GM21786 (cell line): ENCODE data around the gene PXDN.
"Not testable (repeated sequence)": the region's sequence is repeated elsewhere in the genome, so short reads cannot be mapped to it uniquely, and the experiment has no call there.

Source experiments
- ATAC-seq: cut with Tn5 transposase; IDR thresholded peaks from one replicate; pipeline ENCODE4 v1.9.1; 2021; ENCODE audit not compliant: unreplicated experiment

The PXDN gene

DNA sequence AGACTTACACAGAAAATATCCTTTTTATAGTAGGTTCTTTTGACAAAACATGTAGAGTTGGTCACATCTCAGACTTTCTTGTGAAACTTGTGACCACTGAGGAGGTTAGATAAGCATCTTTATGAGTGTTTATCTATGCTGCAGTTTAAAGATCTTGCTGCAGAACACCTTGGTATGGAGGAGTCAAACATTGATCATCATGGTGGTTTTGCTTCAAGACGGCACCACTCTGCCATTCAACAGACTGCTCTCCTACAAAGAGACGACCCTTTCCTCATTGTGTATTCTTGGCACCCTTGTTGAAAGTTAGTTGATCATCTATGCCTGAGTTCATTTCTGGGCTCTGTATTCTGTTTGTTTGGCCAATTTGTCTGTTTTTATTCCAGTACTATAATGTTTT, 20.0 kb downstream of the PXDN start:
- ATAC-seq = not testable (repeated sequence)

GRCh38 chr2:1723397-1724042, 20.8 kb downstream of the PXDN start:
- ATAC-seq = no peak

- no peak for ATAC-seq
Measured at GRCh38 chr2:1722692-1723091, 21.6 kb downstream of the PXDN start.

- ATAC-seq = no peak
Measured at GRCh38 chr2:1721706-1722646, 22.3 kb downstream of the PXDN start.

- no peak for ATAC-seq
Measured at GRCh38 chr2:1718339-1719220, 25.7 kb downstream of the PXDN start.

DNA sequence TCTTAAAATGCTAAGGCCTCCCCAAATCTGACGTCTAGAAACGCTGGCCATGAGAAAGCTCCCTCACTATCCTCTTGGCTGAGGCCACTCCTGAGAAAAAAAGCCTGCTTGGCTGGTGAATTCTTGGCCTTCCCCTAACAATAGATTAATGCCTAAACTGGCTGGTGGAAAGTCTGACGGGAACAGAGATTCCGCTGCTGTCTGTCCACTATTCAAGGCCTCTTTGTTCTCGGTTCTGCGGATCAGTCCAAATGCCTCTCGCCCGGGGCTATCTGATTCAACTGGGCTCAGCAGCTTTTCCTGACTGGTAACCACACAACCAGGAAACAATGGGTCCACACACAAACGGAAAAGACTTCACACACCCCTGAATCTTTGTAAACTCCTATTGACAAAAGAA, 27.2 kb downstream of the PXDN start:
- ATAC-seq = no peak

DNA sequence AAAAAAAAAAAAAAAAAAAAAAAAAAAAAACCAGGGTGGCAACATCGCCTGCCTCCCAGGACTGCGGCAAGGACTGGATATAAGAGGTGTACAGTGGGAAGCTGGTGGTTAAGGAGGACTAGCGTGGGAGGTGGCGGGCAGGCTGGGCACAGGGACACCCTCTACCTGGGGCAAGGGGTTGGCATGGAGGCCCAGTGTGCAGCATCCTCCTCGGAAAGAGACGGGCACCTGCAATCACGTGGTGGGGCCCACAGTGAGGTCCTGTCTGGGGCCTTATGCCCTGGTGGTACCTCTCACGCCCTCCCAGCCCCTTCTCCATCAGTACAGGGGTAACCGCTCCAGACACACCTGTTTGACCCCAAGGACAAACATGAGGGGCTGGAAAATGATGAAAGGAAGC, 27.9 kb downstream of the PXDN start:
- ATAC-seq = no peak

- not testable (repeated sequence) for ATAC-seq
Measured at GRCh38 chr2:1716014-1716305, 28.4 kb downstream of the PXDN start.

DNA sequence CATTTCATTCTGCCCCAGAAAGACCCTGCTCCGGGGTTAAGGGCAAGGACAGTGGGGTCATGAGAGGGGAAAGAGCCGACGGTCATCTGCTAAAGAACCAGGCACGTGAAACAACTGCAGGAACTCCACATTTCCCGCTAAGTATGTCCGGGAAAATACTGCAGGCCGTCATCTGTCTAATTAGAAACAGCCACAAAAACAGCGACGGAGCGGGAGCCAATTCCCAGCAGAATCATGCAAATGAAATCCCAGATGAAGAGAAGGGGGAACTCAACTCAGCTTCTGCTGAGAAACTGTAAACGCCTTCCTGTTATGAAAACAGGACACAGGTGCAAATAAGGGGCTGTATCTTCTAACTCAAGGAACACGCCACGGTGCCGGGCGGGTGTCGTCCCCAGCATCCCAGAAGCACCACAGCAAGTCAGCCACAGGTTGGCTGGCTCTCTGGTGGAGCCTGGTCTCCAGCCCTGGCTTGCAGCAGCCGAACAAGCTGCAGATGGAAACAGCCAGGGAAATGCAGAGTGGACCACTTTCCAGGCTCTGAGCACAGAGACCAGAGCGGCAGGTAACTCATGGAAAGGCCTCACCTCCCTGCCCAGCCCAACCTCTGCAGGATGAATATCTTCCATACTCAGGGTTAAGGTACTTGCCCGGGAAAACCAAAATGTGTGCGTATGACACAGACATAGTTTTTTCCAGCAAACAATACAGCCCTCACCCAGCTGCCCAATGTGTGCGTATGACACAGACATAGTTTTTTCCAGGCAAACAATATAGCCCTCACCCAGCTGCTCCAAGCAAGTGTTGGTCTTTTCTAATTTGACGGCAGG, 28.9 kb downstream of the PXDN start:
- no peak for ATAC-seq

DNA sequence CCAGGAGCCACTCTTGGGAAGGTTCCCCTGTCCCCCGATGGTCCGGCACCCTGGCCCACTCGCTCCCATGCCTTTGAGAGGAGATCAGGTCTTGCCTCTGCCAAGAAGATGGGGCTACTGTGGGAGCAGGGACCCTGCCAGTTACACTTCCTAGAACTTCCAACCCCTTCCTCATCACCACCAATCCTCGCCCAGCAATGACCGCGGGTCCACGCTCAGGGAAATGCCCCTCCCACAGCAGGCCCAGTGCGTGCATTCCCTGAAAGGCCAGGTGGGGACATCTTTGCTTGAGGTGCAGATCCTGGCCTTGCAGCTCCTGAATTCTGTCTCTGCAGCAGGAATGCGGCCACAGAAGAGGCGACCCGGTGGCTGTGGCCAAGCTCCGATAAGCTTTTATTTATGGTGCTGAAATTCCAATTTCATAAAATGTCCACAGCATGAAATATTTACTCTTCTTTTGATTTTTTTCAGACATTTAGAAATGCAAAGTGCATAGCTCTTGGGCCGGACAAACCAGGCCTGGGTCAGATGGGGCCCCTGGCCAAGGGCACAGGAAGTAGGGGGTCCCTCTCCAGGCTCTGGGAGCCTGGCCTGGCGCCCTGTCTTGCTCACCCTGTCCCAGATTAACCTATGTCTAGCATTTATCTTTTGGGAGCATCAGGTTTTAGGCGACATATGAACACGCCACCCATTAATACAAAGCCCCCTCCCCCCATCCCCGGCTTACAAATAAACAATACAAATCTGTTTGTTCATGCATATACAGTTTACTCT, 29.8 kb downstream of the PXDN start:
- ATAC-seq = no peak

DNA sequence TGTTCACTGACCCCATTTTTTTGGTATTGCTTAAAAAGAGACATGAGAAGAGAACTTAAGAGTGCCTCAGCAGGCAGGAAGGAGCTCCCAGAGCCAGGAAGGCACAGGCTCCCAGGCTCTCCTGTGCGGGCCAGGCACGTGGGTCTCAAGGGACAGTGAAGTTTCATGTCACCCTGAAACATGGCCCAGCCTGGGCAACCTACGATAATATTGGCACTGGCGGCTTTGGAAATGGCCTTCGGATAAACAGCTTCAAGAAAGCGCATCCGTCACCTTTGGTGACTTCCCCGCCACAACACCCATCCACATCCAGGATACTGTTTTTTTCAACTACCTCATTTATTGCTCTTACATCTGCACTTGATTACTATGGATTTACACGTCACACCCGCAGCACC, 30.5 kb downstream of the PXDN start:
- no peak for ATAC-seq

GRCh38 chr2:1713142-1713838, 31.0 kb downstream of the PXDN start:
- no peak for ATAC-seq

DNA sequence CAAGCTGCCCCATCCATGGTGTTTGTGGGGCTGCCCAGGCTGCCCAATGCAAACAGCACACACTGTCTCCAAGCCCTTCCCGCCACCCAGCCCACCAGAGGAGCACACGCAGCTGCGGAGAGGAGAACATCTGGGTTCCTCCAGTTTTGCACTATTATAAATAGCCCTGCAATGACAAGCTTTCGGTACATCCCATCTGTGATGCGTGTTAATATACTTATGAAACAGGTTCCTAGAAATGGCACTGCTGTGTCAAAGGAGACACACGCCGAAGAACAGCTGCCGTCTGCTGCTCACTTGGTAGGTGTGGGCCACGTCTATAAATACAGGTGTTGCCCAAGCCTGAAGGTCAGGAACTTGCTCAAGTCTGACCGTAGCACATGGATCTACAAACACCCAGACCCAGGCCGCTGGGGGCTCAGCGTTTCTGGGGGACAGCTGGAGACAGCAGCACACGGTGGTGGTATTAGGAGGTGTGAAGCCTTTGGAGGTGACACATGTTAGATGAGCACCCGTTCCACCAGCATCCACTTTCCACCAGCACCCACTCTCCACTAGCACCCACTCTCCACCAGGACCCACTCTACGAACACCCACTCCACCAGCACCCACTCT, 34.3 kb downstream of the PXDN start:
- ATAC-seq = no peak

DNA sequence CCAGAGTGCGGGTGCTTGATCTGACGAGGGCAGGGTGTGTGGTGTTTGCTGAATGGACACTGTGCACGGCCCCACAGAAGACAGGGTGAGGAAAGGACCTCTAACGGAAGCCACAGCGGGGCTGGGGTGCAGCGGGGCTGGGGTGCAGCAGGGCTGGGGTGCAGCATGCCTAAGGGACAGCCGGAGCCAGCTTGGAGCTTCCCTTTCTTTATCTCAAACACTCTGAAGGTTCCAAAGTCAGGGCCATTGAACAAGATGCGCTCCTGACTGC, 35.0 kb downstream of the PXDN start:
- ATAC-seq = no peak

- no peak for ATAC-seq
Measured at GRCh38 chr2:1708476-1709334, 35.6 kb downstream of the PXDN start.

- no peak for ATAC-seq
Measured at GRCh38 chr2:1707771-1708418, 36.4 kb downstream of the PXDN start.

DNA sequence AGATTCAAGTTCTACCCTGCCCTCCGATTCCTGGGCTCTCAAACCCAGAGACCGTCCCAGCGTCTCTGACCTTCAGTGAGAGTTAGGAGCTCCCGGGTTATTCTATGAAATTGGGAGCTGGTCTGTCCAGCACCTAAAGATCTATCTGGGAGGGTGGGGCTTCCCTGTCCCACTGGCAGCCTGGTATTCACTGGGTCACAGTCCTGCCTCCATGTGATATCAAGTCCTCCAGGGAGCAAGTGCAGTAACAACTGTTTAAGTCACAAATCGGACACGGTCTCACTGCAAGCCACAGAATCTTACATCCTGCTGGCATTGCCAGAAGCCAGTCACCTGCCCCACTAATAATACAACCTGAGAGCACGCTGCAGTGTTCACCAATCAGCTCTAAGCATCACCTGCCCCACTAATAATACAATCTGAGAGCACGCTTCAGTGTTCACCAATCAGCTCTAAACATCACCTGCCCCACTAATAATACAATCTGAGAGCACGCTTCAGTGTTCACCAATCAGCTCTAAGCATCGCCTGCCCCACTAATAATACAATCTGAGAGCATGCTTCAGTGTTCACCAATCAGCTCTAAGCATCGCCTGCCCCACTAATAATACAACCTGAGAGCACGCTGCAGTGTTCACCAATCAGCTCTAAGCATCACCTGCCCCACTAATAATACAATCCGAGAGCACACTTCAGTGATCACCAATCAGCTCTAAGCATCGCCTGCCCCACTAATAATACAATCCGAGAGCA, 38.0 kb downstream of the PXDN start:
- not testable (repeated sequence) for ATAC-seq
